Measurements from ENCODE around the gene TTC34.

TTC34 gene

GRCh38 chr1:2801535-2802291 is at the start of gene TTC34:
TSS of gene TTC34 (minus strand) at chr1:2801693. CDS start at chr1:2800827, 866 bp downstream.
- peak; percentile 53 to 65 for DNase-seq

GRCh38 chr1:2850502-2850901 is 49.0 kb upstream of the TTC34 start:
- TF ChIP-seq POLR2A (IDR thresholded peaks at IDR 0.05; ENCODE audit: low read length) = no peak
- no peak for TF ChIP-seq GATA1 (IDR thresholded peaks at IDR 0.05; ENCODE audit: low read depth, low read length)
- no peak for DNase-seq

More at GRCh38 chr1:2801535-2802291, at the start of gene TTC34:
- no peak for TF ChIP-seq GATA1 (IDR thresholded peaks at IDR 0.05; ENCODE audit: low read depth, low read length)
- no peak for TF ChIP-seq POLR2A (IDR thresholded peaks at IDR 0.05; ENCODE audit: low read length)

GRCh38 chr1:2848006-2848670 is 46.6 kb upstream of the TTC34 start:
- no peak for DNase-seq
- TF ChIP-seq POLR2A (IDR thresholded peaks at IDR 0.05; ENCODE audit: low read length) = no peak
- no peak for TF ChIP-seq GATA1 (IDR thresholded peaks at IDR 0.05; ENCODE audit: low read depth, low read length)

- TF ChIP-seq POLR2A (IDR thresholded peaks at IDR 0.05; ENCODE audit: low read length) = no peak
- TF ChIP-seq GATA1 (IDR thresholded peaks at IDR 0.05; ENCODE audit: low read depth, low read length) = no peak
- DNase-seq = no peak
Measured at GRCh38 chr1:2847086-2847985, 45.8 kb upstream of the TTC34 start.

GRCh38 chr1:2845869-2846268 is 44.4 kb upstream of the TTC34 start:
- TF ChIP-seq GATA1 (IDR thresholded peaks at IDR 0.05; ENCODE audit: low read depth, low read length) (no peak), POLR2A (IDR thresholded peaks at IDR 0.05; ENCODE audit: low read length) (no peak)
- no peak for DNase-seq

- no peak for DNase-seq
- no peak for TF ChIP-seq POLR2A (IDR thresholded peaks at IDR 0.05; ENCODE audit: low read length)
- no peak for TF ChIP-seq GATA1 (IDR thresholded peaks at IDR 0.05; ENCODE audit: low read depth, low read length)
Measured at GRCh38 chr1:2840036-2840809, 38.7 kb upstream of the TTC34 start.

GRCh38 chr1:2837823-2838222 is 36.3 kb upstream of the TTC34 start:
- no peak for DNase-seq
- TF ChIP-seq GATA1 (IDR thresholded peaks at IDR 0.05; ENCODE audit: low read depth, low read length) (no peak), POLR2A (IDR thresholded peaks at IDR 0.05; ENCODE audit: low read length) (no peak)

- TF ChIP-seq POLR2A (IDR thresholded peaks at IDR 0.05; ENCODE audit: low read length) (no peak), GATA1 (IDR thresholded peaks at IDR 0.05; ENCODE audit: low read depth, low read length) (no peak)
- no peak for DNase-seq
Measured at GRCh38 chr1:2837316-2837715, 35.8 kb upstream of the TTC34 start.

- DNase-seq = no peak
Measured at GRCh38 chr1:2836333-2836970, 35.0 kb upstream of the TTC34 start.

GRCh38 chr1:2835650-2836159 is 34.2 kb upstream of the TTC34 start:
- TF ChIP-seq POLR2A (IDR thresholded peaks at IDR 0.05; ENCODE audit: low read length) (no peak), GATA1 (IDR thresholded peaks at IDR 0.05; ENCODE audit: low read depth, low read length) (no peak)
- DNase-seq = no peak

More at GRCh38 chr1:2836333-2836970, 35.0 kb upstream of the TTC34 start:
- TF ChIP-seq GATA1 (IDR thresholded peaks at IDR 0.05; ENCODE audit: low read depth, low read length) = no peak
- TF ChIP-seq POLR2A (IDR thresholded peaks at IDR 0.05; ENCODE audit: low read length) = no peak

- TF ChIP-seq POLR2A (IDR thresholded peaks at IDR 0.05; ENCODE audit: low read length) (no peak), GATA1 (IDR thresholded peaks at IDR 0.05; ENCODE audit: low read depth, low read length) (no peak)
- no peak for DNase-seq
Measured at GRCh38 chr1:2834741-2835564, 33.5 kb upstream of the TTC34 start.

- DNase-seq = no peak
- no peak for TF ChIP-seq POLR2A (IDR thresholded peaks at IDR 0.05; ENCODE audit: low read length)
- no peak for TF ChIP-seq GATA1 (IDR thresholded peaks at IDR 0.05; ENCODE audit: low read depth, low read length)
Measured at GRCh38 chr1:2834146-2834475, 32.6 kb upstream of the TTC34 start.
